Measurements from ENCODE around the gene TYW5. TPM values are rescaled to one million over a fixed set of nuclear protein-coding genes. Genes with fewer than 3 reads are reported as not detected.

Gene TYW5
- polyA plus RNA-seq, 1 of the 3 experiments (the other 2 are of a cell fraction), result 3.6 TPM

- no peak overlapping the region for H3K9ac ChIP-seq
- CTCF ChIA-PET, result interaction anchor here (0.5 to 1.2 kb wide), 3 partner anchors 11 to 114 kb away, joined by 3 to 4 read pairs (median 4); no protein-coding TSS in a partner anchor
- H3K4me1 ChIP-seq (ENCODE audit: control insufficient read depth in 1 of 2, insufficient read depth in 2 of 2, low read depth in 1 of 2, low read length in 1 of 2), result no peaks in the 10 kb centered on the region
- H3K4me2 ChIP-seq, result no peak overlapping the region
- H3K9me3 ChIP-seq, result no peaks in the 10 kb centered on the region
- no peaks in the 10 kb centered on the region for H3K36me3 ChIP-seq (replicated peaks in 1 of 2; ENCODE audit: control insufficient read depth in 1 of 2, insufficient read depth in 2 of 2, low read length in 1 of 2)
- TF ChIP-seq NFIC (IDR thresholded peaks at IDR 0.05; ENCODE audit: borderline replicate concordance), result no peak
- no peak for TF ChIP-seq SIN3A (IDR thresholded peaks at IDR 0.05; ENCODE audit: borderline replicate concordance, low read depth, low read length)
- TF ChIP-seq GATA2 (CRISPR knock-in tag; IDR thresholded peaks at IDR 0.05), result no peak
- TF ChIP-seq TEAD4 (IDR thresholded peaks at IDR 0.05; ENCODE audit: borderline replicate concordance, insufficient read depth), result no peak
- TF ChIP-seq IRF3 (IDR thresholded peaks at IDR 0.05; ENCODE audit: low read depth, low read length), result no peak
- TF ChIP-seq CHD2 (IDR thresholded peaks at IDR 0.05; ENCODE audit: low read length, partially characterized antibody), result no peak
- TF ChIP-seq CTCF (IDR thresholded peaks at IDR 0.05), result no peak
- TF ChIP-seq NRF1 (IDR thresholded peaks at IDR 0.05; ENCODE audit: low read depth, low read length), result no peak
- no peak for TF ChIP-seq USF2 (IDR thresholded peaks at IDR 0.05; ENCODE audit: borderline replicate concordance, low read depth, low read length)
- TF ChIP-seq REST (IDR thresholded peaks at IDR 0.05; ENCODE audit: low read depth, low read length), result no peak
- no peak for TF ChIP-seq JUND (IDR thresholded peaks at IDR 0.05)
- TF ChIP-seq FOXM1 (IDR thresholded peaks at IDR 0.05; ENCODE audit: low read depth), result no peak
- no peak for DNase-seq
- no peak overlapping the region for H3K4me3 ChIP-seq (ENCODE audit: low read depth in 2 of 2, low read length in 1 of 2)
- H4K20me1 ChIP-seq (ENCODE audit: insufficient read depth), result no peaks in the 10 kb centered on the region
- no peak overlapping the region for H3K27ac ChIP-seq (ENCODE audit: low read depth in 2 of 2, low read length in 1 of 2)
- WGBS (ENCODE audit: low lambda C conversion rate), result 23% methylated on average over 2 of the region's 2 CpGs
- H3K9me2 ChIP-seq, result no peaks in the 10 kb centered on the region
- no peaks in the 10 kb centered on the region for H3F3A ChIP-seq (replicated peaks; ENCODE audit: insufficient read depth)
- no peaks in the 10 kb centered on the region for H3K79me2 ChIP-seq (ENCODE audit: insufficient read depth)
- POLR2A ChIA-PET, result no interaction called here
- no peak overlapping the region for H2AFZ ChIP-seq (ENCODE audit: low read depth)
- H3K27me3 ChIP-seq (ENCODE audit: insufficient read depth), result no peaks in the 10 kb centered on the region
These were observed 45.3 kb upstream of the TYW5 start for GRCh38 chr2:200000444-200001163.
